HEK293 (cell line): Measurements from ENCODE around the gene AGXT2.

Source experiments
- CTCF ChIP-seq: fragments of 450-650 bp; formaldehyde crosslinking; IDR thresholded peaks from 2 replicates; pipeline ENCODE4 v1.5.1; 2016; ENCODE audit warnings: missing biosample characterization, missing genetic modification characterization
- KLF16 ChIP-seq: fragments of 450-650 bp; formaldehyde crosslinking; IDR thresholded peaks from 2 replicates; pipeline ENCODE4 v1.5.1; 2017; ENCODE audit warnings: missing biosample characterization, missing genetic modification characterization
- KLF8 ChIP-seq: fragments of 450-650 bp; formaldehyde crosslinking; IDR thresholded peaks from 2 replicates; pipeline ENCODE4 v1.5.1; 2016; ENCODE audit warnings: missing biosample characterization, missing genetic modification characterization
- TCF7L2 ChIP-seq: IDR thresholded peaks from 2 replicates; pipeline ENCODE4 v1.6.1; 2011; ENCODE audit warnings: low read depth, mild to moderate bottlenecking, inconsistent platforms, low read length, moderate library complexity, borderline replicate concordance
- ZNF274 ChIP-seq, 2 experiments: fragments of 200-500 bp in 1 of 2; fragments of 450-650 bp in 1 of 2; sonication (Bioruptor generic) in 1 of 2; formaldehyde crosslinking in 1 of 2; IDR thresholded peaks; 2 replicates each; pipeline versions ENCODE4 v1.5.1 to v1.6.1; 2014 to 2016; ENCODE audit warnings: borderline replicate concordance in 1 of 2, inconsistent platforms in 1 of 2, low read length in 1 of 2, missing biosample characterization in 1 of 2, missing genetic modification characterization in 1 of 2
- ZNF423 ChIP-seq: fragments of 450-650 bp; formaldehyde crosslinking; IDR thresholded peaks from 2 replicates; pipeline ENCODE4 v1.5.1; 2016; ENCODE audit warnings: missing biosample characterization, missing genetic modification characterization
- ZNF544 ChIP-seq: fragments of 450-650 bp; formaldehyde crosslinking; IDR thresholded peaks from 2 replicates; pipeline ENCODE4 v1.5.0; 2017; ENCODE audit warnings: missing biosample characterization, missing genetic modification characterization
- ZSCAN18 ChIP-seq: fragments of 450-650 bp; formaldehyde crosslinking; IDR thresholded peaks from 2 replicates; pipeline ENCODE4 v1.5.1; 2016; ENCODE audit warnings: missing biosample characterization, missing genetic modification characterization
- ZSCAN30 ChIP-seq: fragments of 450-650 bp; IDR thresholded peaks from 2 replicates; pipeline ENCODE4 v1.5.1; 2018; ENCODE audit warnings: missing biosample characterization, mild to moderate bottlenecking, missing genetic modification characterization, moderate library complexity
- ZSCAN5A ChIP-seq: fragments of 450-650 bp; formaldehyde crosslinking; IDR thresholded peaks from 2 replicates; pipeline ENCODE4 v1.5.1; 2016; ENCODE audit warnings: missing biosample characterization, missing genetic modification characterization

GRCh38 chr5:35012796-35013195, 35.0 kb downstream of the AGXT2 start:
- TF ChIP-seq KLF8 (tag by site-specific recombination), result no peak
- TF ChIP-seq ZSCAN18, result no peak
- TF ChIP-seq KLF16, result no peak
- TF ChIP-seq TCF7L2, result no peak
- TF ChIP-seq CTCF (tag by site-specific recombination), result no peak
- TF ChIP-seq ZNF274 (IDR thresholded peaks at IDR 0.05; ENCODE audit: low read length), result no peak
- TF ChIP-seq ZNF274 (tag by site-specific recombination; IDR thresholded peaks at IDR 0.05; ENCODE audit: borderline replicate concordance), result no peak
- no peak for TF ChIP-seq ZNF544 (tag by site-specific recombination)
- no peak for TF ChIP-seq ZSCAN5A (tag by site-specific recombination)
- no peak for TF ChIP-seq ZNF423 (tag by site-specific recombination)
- no peak for TF ChIP-seq ZSCAN30 (tag by site-specific recombination)
